ENCODE measurements around the gene DIPK1B.

Gene DIPK1B

GRCh38 chr9:136720251-136720897 lies 8.0 kb downstream of the DIPK1B start:
- no peak for DNase-seq (ENCODE audit: low spot score)

- no peak for DNase-seq (ENCODE audit: low spot score)
These were observed 8.5 kb downstream of the DIPK1B start for GRCh38 chr9:136720898-136721338.

- no peak for DNase-seq (ENCODE audit: low spot score)
These were observed 9.1 kb downstream of the DIPK1B start for GRCh38 chr9:136721339-136722092.

- DNase-seq (ENCODE audit: low spot score) = no peak
These were observed 10.0 kb downstream of the DIPK1B start for GRCh38 chr9:136722093-136722968.

GRCh38 chr9:136722969-136723356 lies 10.6 kb downstream of the DIPK1B start:
- DNase-seq (ENCODE audit: low spot score) = no peak

- no peak for DNase-seq (ENCODE audit: low spot score)
These were observed 11.1 kb downstream of the DIPK1B start for GRCh38 chr9:136723362-136723976.

GRCh38 chr9:136723989-136724388 lies 11.6 kb downstream of the DIPK1B start:
- DNase-seq (ENCODE audit: low spot score) = no peak

GRCh38 chr9:136724772-136725171 lies 12.4 kb downstream of the DIPK1B start:
- DNase-seq (ENCODE audit: low spot score) = no peak

GRCh38 chr9:136725612-136726011 lies 13.2 kb downstream of the DIPK1B start:
- no peak for DNase-seq (ENCODE audit: low spot score)

- no peak for DNase-seq (ENCODE audit: low spot score)
These were observed 13.7 kb downstream of the DIPK1B start for GRCh38 chr9:136726118-136726517.

GRCh38 chr9:136726631-136727191 lies 14.3 kb downstream of the DIPK1B start:
- DNase-seq (ENCODE audit: low spot score) = no peak

GRCh38 chr9:136728080-136728547 lies 15.7 kb downstream of the DIPK1B start:
- DNase-seq (ENCODE audit: low spot score) = peak; percentile 96

GRCh38 chr9:136728548-136729123 lies 16.3 kb downstream of the DIPK1B start:
- DNase-seq (ENCODE audit: low spot score) = peak; percentile 77

GRCh38 chr9:136729144-136729543 lies 16.8 kb downstream of the DIPK1B start:
- DNase-seq (ENCODE audit: low spot score) = no peak

GRCh38 chr9:136729926-136730325 lies 17.6 kb downstream of the DIPK1B start:
- no peak for DNase-seq (ENCODE audit: low spot score)

GRCh38 chr9:136732444-136733178 lies 20.2 kb downstream of the DIPK1B start:
- DNase-seq (ENCODE audit: low spot score) = no peak

GRCh38 chr9:136733611-136734010 lies 21.2 kb downstream of the DIPK1B start:
- no peak for DNase-seq (ENCODE audit: low spot score)

- no peak for DNase-seq (ENCODE audit: low spot score)
These were observed 22.6 kb downstream of the DIPK1B start for GRCh38 chr9:136734837-136735496.

GRCh38 chr9:136735812-136736480 lies 23.6 kb downstream of the DIPK1B start:
- no peak for DNase-seq (ENCODE audit: low spot score)

- DNase-seq (ENCODE audit: low spot score) = no peak
These were observed 26.6 kb downstream of the DIPK1B start for GRCh38 chr9:136738960-136739359.
